ENCODE results near the gene PRR29.
A peak's percentile ranks its signal among the peaks of the same experiment; 100 is the strongest.

PRR29 gene
- total RNA-seq = 0 to 0.73 (median 0.36) reads per million in 4 experiments

- DNase-seq = peak; percentile 67
Measured at GRCh38 chr17:63998050-63998720, at the start of gene PRR29. TSS of gene PRR29 (plus strand) at chr17:63998351. CDS start at chr17:63998365, 14 bp downstream.

GRCh38 chr17:63948521-63948920 lies 49.6 kb upstream of the PRR29 start:
- DNase-seq = no peak

DNA sequence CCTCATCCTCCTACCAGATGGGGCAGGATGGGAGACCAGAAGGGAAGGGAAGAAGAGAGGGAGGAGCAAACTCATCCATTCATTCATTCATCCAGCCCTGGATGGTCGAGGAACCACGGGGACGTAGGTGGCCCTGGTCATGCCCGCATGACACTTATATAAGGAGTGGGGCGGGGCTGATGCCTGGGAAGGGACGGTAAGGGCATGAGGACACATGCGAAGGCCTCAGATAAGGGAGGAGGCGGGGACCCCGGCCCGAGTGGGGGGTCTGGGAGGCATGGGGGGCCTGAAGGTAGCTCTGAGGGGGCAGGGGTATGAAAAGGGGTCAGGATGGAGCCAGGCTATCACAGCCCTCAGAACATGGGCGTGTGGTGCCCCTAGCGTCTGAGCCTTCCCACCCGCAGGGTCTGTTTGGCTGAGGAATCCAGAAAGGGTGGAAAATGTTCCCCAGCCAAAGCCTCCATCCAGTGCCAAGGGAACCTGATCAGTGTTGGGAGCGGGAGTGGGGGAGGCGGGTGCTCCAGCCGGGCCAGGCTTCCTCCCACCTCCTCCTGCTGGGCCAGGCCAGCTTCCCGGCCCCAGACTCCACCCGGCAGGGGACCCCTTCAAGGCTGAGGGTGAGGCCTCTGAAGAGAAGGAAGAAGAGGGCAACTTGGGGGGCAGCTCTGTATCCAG lies 48.4 kb upstream of the PRR29 start:
- no peak for DNase-seq

DNA sequence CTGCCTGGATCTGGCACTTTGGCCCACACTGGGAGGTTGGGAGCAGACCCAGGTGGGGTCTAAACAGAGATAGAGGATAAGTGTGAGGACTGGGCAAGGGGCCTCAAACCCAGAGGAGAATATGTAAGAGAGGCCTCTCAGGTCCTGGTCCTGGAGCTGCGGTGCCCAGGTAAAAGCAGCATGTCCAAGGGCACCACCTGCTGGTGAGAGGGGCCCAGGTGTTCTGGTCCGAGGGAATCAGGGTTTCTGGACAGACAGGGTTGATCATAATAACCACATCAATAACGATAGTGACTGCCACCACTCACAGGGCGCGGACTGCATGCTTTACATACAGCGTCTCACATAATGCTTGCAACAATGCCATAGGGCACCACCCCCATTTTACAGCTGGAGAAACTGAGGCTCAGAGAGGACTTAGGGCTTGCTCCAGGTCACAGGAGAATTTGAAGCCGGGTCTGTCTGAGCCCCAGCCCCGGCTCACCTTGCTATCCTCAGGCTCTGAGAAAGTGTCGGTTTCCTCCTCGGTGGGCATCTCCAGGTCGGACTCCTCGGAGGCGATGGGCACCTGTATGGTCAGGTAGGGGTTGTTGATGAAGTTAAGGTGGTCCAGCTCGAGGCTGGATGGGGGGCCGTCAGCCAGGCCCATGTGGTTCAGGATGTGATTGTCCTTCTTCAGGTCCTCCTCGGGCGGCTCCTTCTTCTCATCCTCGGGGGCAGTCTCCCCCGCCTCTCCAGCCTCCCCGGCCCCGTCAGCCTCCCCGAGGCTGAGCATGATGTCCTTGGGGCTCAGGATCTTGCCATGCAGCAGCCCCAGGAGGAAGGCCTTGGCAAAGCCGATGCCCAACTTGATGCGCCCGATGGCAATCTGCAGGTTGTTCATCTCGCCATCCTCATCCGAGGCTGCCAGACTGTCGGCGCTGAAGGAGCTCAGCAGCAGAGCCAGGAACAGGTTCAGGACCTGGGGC lies 46.9 kb upstream of the PRR29 start:
- no peak for DNase-seq

- peak; percentile 9 for DNase-seq
Measured at GRCh38 chr17:63954402-63955063, 43.6 kb upstream of the PRR29 start.

GRCh38 chr17:63955232-63955631 lies 42.9 kb upstream of the PRR29 start:
- no peak for DNase-seq

DNA sequence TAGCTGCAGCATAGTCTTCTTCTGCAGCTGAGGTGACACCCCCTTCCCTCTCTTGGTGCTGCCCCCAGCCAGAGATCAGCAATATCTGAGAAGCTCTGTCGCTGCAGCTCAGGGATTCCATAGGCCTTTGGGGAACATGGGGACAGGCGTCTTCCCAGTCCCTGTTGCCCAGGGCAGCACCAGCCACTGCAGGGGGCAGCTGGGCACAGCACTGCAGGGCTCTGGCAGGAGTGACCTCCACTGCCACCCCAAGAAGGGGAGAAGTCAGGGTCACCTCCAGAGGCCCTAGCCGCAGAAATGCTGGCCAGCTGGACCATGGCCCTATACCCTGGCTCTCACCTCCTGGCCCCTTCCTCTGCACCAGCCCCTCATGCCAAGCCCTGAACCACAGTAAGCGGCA lies 42.4 kb upstream of the PRR29 start:
- DNase-seq = no peak

- DNase-seq = no peak
Measured at GRCh38 chr17:63956296-63956920, 41.7 kb upstream of the PRR29 start.

DNA sequence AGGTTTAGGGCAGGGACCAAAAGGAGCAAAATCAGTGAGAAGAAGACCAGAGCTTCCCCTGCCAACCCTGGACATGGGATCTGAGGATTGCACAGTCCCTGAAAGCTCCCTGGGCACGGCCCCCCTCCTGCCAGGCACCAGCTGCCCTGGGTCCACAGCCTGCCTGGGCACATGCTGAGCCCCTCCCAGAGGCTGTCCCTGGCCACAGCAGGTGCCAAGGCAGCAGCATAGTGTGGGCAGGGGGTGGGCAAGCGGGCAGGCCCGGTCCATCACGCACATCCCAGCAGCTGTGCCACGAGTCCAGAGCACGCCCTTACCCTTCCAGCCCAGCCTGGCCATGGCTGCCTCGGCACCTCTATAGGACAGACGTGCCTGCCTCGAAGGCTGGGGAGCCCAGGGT lies 38.1 kb upstream of the PRR29 start:
- no peak for DNase-seq

- DNase-seq = no peak
Measured at GRCh38 chr17:63960430-63960829, 37.7 kb upstream of the PRR29 start.

DNA sequence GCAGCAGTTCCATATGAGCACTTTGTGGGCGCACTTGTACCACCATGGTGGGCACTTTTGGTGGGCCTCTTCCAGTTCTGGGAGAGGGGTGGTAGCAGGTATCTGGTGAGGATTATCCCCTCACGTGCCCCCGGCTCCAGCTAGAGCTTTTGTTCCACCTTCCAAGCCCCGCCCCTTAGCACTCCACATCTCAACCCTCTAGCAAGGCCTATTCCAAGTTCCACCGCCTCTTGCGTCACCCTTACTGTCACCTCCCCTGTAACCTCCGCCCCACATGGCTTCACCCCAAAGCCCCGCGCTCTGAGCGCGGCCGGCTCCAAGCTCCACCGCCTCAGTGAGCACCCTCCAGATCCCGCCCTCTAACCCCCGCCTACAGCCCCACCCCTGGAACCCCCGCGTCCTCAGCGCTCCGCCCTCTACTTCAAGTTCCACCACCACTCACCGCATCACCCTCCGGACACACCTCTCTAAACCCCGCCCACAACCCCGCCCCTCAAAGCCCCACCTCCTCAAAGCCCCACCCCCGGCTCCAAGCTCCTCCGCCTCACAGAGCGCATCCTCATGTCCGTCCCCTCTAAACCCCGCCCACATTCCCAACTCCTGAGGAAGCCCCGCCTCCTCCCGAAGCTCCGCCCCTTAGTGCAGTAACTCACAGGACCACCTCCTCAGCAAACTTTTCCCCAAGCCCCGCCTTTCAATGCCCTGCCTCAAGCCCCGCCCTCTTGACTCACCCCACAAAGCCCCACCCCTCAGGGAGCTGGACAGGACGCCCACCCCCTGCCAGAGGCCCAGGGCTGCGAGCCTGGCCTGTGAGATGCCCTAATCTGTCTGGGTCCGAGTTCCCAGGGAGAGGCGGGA lies 36.6 kb upstream of the PRR29 start:
- DNase-seq = peak; percentile 19

GRCh38 chr17:63962298-63962744 lies 35.8 kb upstream of the PRR29 start:
- DNase-seq = no peak

- no peak for DNase-seq
Measured at GRCh38 chr17:63963123-63963522, 35.0 kb upstream of the PRR29 start.

DNA sequence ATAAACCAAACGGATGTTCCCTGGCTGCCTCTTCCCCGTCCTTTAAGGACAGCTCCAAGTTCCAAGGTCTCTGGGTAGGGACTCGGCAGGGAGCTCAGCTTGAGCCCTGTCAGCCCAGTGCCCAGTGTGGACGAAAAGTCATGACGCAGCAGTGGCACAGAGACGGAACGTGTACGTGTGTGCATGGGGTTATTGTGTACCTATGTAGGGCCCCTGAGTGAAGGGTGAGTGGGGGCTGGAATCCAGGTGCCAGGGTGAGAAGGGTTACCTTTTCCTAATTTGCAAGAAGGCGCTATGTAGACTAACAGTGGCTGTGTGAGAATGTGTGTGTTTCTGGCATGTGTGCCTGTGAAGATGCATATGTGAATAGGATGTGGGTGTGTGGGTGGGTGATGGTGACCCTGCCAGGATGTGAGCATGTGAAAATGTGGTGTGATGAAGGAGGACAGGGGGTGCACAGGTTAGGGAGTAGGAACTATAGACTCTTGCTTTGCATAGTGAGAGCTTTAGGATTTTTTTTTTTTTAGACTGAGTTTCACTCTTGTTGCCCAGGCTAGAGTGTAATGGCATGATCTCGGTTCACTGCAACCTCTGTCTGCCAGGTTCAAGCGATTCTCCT lies 31.4 kb upstream of the PRR29 start:
- DNase-seq = no peak

GRCh38 chr17:63967953-63968352 lies 30.2 kb upstream of the PRR29 start:
- no peak for DNase-seq

- DNase-seq = no peak
Measured at GRCh38 chr17:63969278-63969677, 28.9 kb upstream of the PRR29 start.

DNA sequence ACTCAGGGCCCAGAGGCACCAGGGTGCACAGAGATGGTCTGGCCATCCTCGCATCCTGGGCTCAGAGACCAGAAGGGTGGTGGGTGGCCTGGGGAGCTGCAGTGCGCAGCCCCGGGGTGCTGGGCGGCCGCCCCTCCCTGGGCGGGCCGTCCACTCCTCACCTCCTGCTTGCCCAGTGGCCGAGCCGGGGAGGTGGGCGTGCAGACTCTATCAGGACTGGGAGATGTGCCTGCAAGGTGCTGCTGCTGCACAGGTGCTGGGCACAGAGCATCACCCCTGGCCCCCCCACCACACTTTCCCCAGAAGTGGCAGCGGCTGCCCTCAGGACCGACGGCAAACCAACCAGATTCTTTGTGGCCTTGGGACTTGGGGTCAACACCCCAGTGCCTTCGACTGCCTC lies 25.4 kb upstream of the PRR29 start, which contains the start of gene SCN4A:
Gene SCN4A (minus strand): TSS at position 123 of the 400 bp plus-strand sequence. CDS start 77 bp downstream, at position 46.
- DNase-seq = no peak

DNA sequence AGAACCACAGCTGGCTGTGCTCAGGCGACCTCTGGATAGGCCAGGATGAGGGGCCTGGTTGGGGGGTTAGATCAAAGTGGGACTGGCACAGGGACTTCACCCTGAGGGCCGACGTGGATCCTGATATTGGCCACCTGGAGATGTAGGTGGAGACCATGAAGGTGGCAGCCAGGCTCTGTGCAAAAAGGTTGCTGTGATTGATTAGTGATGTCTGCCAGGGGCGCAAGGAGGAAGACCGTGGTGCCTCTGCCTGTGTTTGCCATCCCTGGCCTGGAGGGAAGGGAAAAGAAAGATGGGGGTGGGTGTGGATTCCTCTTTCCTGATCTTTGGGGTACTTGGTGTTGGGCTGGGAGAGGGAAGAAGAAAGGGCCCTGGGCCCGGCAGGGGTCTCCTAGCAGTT lies 24.9 kb upstream of the PRR29 start:
- no peak for DNase-seq

- DNase-seq = no peak
Measured at GRCh38 chr17:63973930-63974593, 24.1 kb upstream of the PRR29 start.

- DNase-seq = no peak
Measured at GRCh38 chr17:63974594-63975192, 23.5 kb upstream of the PRR29 start.

Measured in effector CD8-positive, alpha-beta T cell (primary cell).